HG02623 (cell line): ENCODE measurements around the gene CKLF.

Experiments
- ATAC-seq: cut with Tn5 transposase; IDR thresholded peaks from one replicate; pipeline ENCODE4 v1.9.1; 2021; ENCODE audit warnings: moderate library complexity; ENCODE audit not compliant: unreplicated experiment

CKLF gene

GRCh38 chr16:66614161-66614802 lies 61.9 kb downstream of the CKLF start:
- no peak for ATAC-seq
